ENCODE measurements around the gene SMAP2. TPM values are rescaled to one million over a fixed set of nuclear protein-coding genes. Genes with fewer than 3 reads are reported as not detected.
A peak's percentile ranks its signal among the peaks of the same experiment; 100 is the strongest.
"Not testable (repeated sequence)": the region's sequence is repeated elsewhere in the genome, so short reads cannot be mapped to it uniquely, and the experiment has no call there.

Gene SMAP2
- total RNA-seq, 6 experiments from 2014 or later: 23.7 to 41.5 (median 36.2) TPM

- H3K4me3 ChIP-seq: peak overlapping the region; percentile 22 to 41 (median 24)
- WGBS (ENCODE audit: insufficient coverage, low coverage, low lambda C conversion rate, missing lambda C conversion rate): 17% methylated on average over 18 of the region's 21 CpGs
- no peaks in the 10 kb centered on the region for H3K36me3 ChIP-seq
- peaks cover 0 to 7% (median 0%) of the 10 kb centered on the region in 4 donors for H3K4me1 ChIP-seq
- peak overlapping the region; percentile 51 to 65 (median 55) for H3K27ac ChIP-seq
- TF ChIP-seq, protein P1, sequence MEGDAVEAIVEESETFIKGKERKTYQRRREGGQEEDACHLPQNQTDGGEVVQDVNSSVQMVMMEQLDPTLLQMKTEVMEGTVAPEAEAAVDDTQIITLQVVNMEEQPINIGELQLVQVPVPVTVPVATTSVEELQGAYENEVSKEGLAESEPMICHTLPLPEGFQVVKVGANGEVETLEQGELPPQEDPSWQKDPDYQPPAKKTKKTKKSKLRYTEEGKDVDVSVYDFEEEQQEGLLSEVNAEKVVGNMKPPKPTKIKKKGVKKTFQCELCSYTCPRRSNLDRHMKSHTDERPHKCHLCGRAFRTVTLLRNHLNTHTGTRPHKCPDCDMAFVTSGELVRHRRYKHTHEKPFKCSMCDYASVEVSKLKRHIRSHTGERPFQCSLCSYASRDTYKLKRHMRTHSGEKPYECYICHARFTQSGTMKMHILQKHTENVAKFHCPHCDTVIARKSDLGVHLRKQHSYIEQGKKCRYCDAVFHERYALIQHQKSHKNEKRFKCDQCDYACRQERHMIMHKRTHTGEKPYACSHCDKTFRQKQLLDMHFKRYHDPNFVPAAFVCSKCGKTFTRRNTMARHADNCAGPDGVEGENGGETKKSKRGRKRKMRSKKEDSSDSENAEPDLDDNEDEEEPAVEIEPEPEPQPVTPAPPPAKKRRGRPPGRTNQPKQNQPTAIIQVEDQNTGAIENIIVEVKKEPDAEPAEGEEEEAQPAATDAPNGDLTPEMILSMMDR (IDR thresholded peaks at IDR 0.05): peak; percentile 95 to 99 (median 97)
- no peak for TF ChIP-seq POLR2A (IDR thresholded peaks at IDR 0.05)
- H3K9me3 ChIP-seq: no peaks in the 10 kb centered on the region
- peak; percentile 90 to 95 (median 94) for ATAC-seq
- no peaks in the 10 kb centered on the region for H3K27me3 ChIP-seq
- peak; percentile 76 to 83 (median 82) for DNase-seq
- intact Hi-C loops (cut with DNase I): no loop called here
Measured at GRCh38 chr1:40338745-40339419, 34.6 kb upstream of the SMAP2 start.

- no peaks in the 10 kb centered on the region for H3K27me3 ChIP-seq
- TF ChIP-seq, protein P1 (IDR thresholded peaks at IDR 0.05): no peak
- no peak for TF ChIP-seq POLR2A (IDR thresholded peaks at IDR 0.05)
- no peaks in the 10 kb centered on the region for H3K9me3 ChIP-seq
- intact Hi-C loops (cut with DNase I): no loop called here
- H3K4me1 ChIP-seq: peaks cover 0 to 8% (median 0%) of the 10 kb centered on the region in 4 donors
- no peak for DNase-seq
- H3K36me3 ChIP-seq: no peaks in the 10 kb centered on the region
- peak in 1 of 4 donors; percentile 9 for ATAC-seq
- peak overlapping the region; percentile 51 to 65 (median 55) for H3K27ac ChIP-seq
- H3K4me3 ChIP-seq: peak overlapping the region in 1 of 3 donors; percentile 22
- 67% methylated on average over 4 of the region's 6 CpGs for WGBS (ENCODE audit: insufficient coverage, low coverage, low lambda C conversion rate, missing lambda C conversion rate)
Measured at GRCh38 chr1:40339420-40340323, 33.9 kb upstream of the SMAP2 start.

DNA sequence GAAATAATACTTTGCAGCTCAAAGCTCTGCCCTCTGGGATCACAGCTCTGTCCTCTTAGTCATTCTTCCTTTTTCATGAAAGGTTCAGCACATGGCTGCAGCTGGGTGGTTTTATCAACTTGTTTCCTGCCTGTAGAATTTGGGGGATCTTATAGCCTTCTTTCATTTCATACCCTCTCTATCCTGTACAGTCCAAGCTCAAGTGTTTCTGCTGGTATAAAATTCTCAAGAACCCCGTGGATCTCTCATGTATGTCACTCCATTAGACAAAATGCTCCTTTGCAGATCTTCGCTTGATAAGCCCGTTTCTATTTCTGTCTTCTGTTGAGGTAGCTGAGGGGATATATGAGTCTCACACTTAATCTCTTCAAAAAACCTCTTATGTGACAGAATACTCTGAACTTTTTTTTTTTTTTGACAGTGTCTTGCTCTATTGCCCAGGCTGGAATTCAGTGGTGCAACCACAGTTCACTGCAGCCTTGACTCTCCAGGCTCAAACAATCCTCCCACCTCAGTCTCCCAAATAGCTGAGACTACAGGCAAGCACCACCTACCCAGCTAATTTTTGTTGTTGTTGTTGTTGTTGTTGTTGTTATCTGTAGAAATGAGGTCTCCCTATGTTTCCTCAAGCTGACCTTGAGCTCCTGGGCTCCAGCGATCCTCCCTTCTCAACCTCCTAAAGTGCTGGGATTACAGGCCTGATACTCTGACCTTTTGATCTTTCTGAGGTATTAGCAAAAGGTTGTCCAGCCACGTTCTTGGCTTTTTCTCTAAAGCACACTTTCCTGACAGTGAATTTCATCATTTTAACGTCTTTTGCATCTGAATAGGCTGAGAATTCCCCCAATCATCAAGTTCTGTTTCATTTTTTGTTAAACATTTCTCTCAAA lies 31.8 kb upstream of the SMAP2 start:
- peak; percentile 13 to 67 (median 26) for ATAC-seq
- Histone ChIP-seq H3K27ac (peak overlapping the region; percentile 26 to 54 (median 50)), H3K36me3 (no peaks in the 10 kb centered on the region), H3K27me3 (no peaks in the 10 kb centered on the region), H3K4me3 (no peak overlapping the region), H3K4me1 (peaks cover 0 to 13% (median 0%) of the 10 kb centered on the region in 4 donors), H3K9me3 (no peaks in the 10 kb centered on the region)
- WGBS (ENCODE audit: insufficient coverage, low coverage, low lambda C conversion rate, missing lambda C conversion rate): 52% methylated on average over 6 of the region's 6 CpGs
- intact Hi-C loops (cut with DNase I): no loop called here
- DNase-seq: no peak
- no peak for TF ChIP-seq POLR2A (IDR thresholded peaks at IDR 0.05)
- TF ChIP-seq, protein P1 (IDR thresholded peaks at IDR 0.05): no peak

DNA sequence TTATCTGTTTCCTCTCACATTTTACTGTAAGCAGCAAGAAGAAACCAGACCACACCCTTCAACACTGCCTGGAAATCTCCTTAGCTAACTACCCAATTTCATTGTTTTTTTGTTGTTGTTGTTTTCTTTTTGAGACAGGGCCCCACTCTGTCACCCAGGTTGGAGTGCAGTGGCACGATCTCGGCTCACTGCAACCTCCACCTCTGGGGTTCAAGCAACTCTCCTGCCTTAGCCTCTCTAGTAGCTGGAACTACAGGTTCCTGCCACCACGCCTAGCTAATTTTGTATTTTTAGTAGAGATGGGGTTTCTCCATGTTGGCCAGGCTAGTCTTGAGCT lies 31.2 kb upstream of the SMAP2 start:
- intact Hi-C loops (cut with DNase I); H3K9me3 ChIP-seq; DNase-seq; ATAC-seq; H3K36me3 ChIP-seq; H3K4me3 ChIP-seq; H3K27me3 ChIP-seq: not testable (repeated sequence)
- peaks cover 0 to 13% (median 0%) of the 10 kb centered on the region in 4 donors for H3K4me1 ChIP-seq
- 56% methylated on average over 2 of the region's 3 CpGs for WGBS (ENCODE audit: insufficient coverage, low coverage, low lambda C conversion rate, missing lambda C conversion rate)
- peak overlapping the region; percentile 26 to 54 (median 45) for H3K27ac ChIP-seq

Data from right lobe of liver (tissue), 6 donors.